Daoy (cell line): ENCODE measurements around the gene TAF15. TPM values are rescaled to one million over a fixed set of nuclear protein-coding genes. Genes with fewer than 3 reads are reported as not detected.
A peak's percentile ranks its signal among the peaks of the same experiment; 100 is the strongest.

Source experiments
- DNase-seq: peaks from one replicate; pipeline ENCODE4 v3.0.0-alpha.2; 2015; ENCODE audit warnings: low read depth
- total RNA-seq: library from RNA; depleted of rRNA; stranded (reverse); fragments of >200 nt; shearing (Covaris generic); gene quantifications from 2 replicates; pipeline ENCODE4 v1.2.3, GENCODE V29; 2014; rRNA removed

TAF15 gene
- total RNA-seq = 12.1 and 15.9 TPM in 2 replicates

DNA sequence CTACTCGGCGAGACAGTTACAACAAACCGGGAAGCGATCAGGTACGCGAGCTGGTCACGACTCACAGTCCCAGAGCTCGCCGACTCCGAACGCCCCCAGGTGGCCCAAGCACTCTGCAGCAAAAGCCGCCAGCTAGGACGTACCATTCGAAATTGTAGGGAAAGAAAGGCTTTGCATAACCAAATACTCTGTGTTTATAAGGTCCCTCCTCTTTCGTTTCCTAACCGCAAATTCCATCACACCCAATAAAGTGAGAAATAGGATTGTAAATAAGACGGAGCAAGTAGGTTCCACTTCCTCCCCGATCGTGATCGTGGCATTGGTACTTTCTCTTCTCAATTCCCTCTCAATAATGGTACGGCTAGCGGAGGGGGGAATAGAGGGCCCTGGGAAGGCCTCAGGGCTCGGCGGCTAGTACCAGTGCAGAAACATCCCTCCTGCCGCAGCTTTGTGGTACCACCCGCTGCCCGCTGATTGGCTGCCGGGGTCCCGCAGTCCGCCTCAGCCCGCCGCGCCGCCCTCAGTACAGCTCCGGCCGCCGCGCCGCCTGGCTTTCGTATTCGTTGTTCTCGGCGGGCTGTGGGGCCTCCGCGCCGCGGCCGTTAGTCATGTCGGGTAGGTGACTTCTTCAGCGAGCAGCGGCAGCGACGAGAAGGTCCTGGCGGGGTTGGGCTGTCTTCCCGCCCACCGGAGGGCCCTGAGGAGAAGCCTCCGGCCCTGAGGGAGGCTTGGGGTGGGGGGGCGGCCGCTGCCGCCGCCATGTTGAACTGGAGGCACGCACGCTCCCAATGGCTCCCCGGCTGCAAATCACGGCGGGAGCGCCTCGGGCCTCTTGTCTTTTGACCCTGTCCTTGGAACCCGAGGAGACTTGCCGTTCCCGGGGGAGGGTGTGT lies at the start of gene TAF15:
TAF15 (plus strand) TSS at position 523 of the 893 bp plus-strand sequence; CDS start at position 609, 86 bp downstream.
- peak; percentile 96 for DNase-seq

DNA sequence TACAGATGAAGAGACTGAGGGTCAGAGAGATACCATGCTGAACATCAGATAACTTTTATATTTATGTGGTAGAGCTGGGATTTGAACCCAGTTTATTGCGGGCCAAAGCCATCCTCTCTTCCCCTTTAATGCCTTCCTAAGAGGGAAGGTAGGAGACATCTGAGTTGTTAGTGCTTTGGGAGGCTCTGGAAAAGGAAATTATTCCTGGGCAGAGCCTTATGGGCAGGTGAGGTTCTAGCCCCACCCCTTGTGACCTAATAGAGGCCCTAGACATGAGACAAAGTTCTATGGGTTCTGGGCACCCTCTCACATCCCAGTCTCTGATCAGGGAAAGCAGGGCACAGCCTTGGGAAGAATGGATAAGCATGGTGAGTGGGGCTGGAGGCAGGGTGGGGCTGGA lies 48.7 kb upstream of the TAF15 start, which contains the start of gene C17orf50:
C17orf50 (plus strand) TSS at position 301 of the 400 bp plus-strand sequence; CDS start at position 356, 55 bp downstream.
- no peak for DNase-seq

DNA sequence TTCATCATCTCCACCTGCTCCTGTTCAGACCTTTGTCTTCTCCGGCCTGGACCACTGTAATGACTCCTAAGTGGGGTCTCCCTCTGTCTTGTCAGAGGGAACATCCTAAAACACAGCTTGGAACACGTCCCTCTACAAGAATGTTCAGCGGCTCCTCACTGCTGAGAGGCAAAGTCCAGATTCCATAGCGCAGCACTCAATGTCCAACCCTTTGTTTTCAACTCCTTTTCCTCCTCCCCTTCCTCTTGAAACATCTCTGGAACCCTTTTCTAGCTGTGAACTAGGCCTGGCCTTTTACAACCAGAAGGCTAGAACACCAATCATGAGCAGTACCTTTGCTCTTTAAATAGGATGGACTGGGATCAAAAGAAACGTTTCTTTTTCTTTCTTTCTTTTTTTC lies 47.7 kb upstream of the TAF15 start:
- DNase-seq = no peak

DNA sequence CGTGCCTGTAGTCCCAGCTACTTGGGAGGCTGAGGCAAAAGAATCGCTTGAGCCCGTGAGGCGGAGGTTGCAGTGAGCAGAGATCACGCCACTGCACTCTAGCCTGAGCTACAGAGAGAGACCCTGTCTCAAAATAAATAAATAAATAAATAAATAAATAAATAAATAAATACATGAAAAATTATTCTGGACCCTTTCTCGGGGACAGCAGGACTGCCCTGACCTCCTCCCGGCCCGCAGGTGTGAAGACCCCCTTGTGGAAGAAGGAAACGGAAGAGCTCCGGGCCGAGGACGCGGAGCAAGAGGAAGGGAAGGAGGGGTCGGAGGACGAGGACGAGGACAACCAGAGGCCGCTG lies 45.5 kb upstream of the TAF15 start:
- DNase-seq = no peak

DNA sequence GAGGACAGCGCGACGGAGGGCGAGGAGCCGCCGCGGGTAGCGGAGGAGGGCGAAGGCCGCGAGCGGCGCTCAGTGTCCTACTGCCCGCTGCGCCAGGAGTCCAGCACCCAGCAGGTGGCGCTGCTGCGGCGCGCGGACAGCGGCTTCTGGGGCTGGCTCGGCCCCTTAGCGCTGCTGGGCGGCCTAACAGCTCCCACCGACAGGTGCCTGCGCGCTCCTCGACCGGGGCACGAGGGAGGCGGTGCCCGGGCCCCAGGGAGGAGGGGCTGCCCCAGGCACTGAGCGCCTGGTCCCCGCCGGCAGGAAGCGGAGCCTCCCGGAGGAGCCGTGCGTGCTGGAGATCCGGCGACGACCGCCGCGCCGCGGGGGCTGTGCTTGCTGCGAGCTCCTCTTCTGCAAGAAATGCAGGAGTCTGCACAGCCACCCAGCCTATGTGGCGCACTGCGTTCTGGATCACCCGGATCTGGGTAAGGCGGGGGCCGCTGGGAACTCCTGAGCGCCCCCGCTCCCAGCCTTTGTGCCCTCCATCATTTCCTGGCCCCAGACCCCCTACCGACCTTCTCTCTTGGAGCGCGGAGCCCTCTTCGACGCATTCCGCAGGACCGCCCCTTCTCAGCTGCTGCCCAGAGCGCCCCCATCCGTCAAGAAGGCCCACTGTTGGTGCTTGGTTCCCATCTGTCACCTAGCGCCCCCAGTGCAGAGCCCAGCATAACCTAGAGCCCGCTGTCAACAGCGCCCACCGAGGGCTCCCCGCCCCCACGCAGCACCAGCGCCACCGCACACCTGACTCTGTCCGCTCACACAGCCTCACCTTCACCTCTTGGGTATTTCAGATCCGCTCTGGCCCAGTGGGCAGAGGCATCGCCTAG lies 44.9 kb upstream of the TAF15 start:
- DNase-seq = peak; percentile 92

DNA sequence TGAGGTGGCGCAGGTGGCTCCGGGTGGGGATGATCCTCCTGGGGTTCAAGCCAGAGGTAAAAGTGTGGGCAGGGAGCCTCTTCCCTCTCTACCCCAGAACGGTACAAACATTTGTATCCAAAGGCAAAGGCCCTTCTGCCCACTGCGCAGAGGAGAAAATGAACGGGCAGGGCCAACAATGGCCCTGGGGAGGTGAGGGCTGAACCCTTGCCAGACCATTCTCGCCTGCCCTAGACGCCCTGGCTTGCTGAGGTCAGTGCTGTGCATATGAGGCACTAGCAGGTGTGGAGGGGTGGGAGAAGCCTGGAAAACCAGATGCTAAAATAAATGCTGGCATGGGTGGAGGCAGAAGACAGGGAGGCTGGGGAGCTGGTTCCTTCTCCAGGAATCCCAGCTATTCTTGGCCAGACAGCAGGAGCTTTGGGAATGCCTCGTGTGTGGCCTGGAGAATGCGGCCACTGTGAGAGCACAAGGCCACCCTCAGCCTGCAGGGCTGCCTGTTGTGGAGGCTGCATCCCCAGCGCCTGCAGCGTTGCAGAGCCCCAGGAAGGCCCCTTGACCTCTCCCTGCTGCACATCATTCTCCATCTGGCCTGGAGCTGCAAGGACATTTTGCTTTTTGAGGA lies 44.1 kb upstream of the TAF15 start:
- DNase-seq = no peak

DNA sequence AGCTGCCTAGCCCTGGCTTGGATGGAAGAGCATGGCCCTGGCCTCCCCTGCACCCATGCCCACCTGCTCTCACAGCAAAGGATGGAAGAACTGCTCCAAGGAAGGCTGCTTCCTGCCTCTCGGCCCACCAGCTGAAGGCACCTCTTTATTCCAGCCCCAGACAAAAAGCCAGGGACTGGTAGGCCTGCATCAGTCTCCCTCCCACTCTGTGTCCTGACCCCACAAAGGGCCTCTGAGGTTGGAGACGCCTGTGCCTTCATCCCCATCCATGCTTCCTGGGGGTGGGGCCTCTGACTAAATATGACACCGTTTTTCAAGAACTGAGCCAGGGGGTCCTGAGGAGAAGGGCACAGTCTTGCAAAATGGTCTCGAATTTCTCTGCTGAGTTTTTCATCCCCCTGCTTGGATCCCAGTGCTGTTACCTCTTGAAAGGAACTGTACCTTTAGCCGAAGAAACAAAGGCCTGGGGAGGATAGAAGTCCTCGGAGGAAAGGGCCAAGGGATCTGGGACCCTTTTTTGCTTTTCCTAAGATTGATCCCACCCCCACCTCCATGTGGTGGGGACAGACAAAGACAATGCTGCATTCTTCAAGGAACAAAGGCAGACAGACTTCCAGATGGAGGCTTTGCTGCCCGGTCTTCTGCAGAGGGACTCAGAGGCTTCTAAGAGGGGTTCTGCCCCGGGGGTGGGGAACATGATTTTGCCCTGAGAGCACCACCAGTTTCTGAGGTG lies 43.4 kb upstream of the TAF15 start:
- DNase-seq = no peak

DNA sequence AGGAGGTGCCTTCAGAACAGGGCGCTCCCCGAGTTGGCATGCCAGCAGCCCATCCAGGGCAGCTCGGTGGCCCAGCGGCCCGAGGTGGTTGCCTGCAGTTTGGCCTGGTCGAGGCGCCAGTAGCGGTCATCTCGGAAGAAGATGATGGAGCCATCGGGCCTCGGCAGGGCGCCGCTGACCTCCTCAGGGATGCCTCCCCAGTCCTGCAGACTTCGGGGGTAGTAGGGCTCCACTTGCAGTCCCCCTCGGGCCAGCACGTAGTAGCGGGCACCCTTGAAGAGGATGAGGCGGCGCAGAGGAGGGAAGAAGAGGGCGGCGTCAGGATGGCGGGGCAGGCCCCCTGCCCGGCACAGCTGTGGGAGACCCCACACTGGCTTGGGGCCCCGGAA lies 42.8 kb upstream of the TAF15 start:
- DNase-seq = no peak

DNA sequence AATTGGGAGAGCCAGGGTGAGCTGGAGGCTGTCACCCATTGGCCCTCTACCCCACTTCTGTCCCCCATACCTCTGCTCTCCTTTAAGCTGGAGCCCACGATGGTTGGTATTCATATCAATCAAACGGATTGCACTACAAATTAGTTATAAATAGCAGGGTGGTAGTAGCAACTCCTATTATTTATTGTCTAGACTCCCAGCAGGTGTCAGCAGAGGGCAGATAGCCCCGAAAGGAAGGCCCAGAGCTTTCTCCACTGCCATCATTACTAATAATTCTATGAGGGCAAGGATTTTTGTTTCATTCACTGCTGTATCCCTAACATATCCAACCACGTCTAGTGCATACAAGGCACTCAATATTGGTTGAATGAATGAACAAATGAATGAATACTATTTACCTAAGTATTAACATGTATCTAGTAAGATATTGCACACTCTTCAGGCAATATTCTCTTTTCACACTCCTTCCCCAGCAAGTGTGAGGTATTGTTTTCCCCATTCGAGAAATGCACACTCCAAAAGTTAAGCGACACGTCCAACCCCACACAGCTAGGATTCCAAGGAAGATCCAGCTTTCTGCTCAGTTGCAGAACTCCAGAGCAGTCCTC lies 42.3 kb upstream of the TAF15 start:
- no peak for DNase-seq

DNA sequence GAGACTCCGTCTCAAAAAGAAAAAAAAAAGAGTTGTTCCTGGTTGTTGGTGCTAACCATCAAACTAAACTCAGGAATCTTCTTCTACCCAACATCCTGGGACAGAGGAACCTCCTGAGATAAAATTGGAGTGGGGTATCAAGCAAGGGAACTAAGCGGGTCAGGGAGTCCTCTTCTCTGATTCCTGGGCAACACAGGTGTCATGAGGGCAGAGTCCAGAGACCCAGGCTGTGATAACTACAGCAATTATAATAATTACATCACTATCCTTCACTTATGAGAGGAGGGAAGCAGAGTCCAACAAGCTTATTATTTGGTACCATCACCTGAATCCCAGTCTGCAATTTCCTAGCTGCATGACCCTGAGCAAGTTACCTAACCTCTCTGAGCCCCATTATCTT lies 40.5 kb upstream of the TAF15 start:
- no peak for DNase-seq

DNA sequence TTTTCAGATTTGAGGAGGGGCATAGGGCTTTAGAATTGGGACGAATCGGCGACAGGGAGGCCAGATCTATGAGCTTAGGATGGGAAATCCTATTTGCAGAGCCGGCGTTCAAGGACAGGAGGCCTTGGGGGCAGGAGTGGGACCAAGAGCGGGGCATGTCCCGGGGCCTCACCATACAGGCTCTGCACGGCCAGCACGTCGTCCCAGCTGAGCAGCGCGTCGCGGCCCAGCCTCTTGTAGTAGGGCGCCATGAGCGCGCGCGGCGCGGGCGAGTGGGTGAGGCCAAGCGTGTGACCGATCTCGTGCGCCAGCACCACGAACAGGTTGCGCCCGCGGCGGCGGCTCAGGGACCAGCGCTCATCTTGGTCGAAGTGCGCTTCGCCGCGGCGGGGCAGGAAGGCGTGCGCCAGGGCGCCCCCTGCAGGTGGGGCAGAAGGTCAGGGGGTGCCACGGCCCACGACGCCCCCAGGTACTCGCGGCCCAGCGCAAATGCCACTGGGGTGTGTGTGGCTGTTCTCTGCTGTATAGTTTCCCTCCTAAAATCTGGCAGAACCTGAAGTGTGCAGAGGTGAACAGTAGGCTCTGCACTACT lies 39.3 kb upstream of the TAF15 start:
- no peak for DNase-seq

DNA sequence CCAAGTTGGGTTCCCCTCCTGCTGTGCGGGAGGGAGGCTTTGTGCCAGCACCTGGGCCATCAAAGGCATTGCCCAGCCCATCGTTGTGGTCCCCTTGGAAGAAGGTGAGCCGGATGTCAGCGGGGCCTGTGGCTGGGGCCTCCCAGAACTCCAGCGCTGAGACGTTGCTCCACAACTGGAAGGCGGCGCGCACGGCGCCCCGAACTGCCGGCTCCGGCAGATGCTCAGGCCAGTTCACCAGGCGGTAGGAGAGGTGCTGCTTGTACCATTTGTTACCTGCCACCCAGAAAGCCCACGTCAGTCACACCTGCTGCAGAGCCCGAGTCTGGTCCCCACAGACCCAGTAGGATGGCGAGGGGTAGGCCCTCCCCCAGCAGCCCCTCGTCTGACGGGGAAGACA lies 36.2 kb upstream of the TAF15 start:
- no peak for DNase-seq

DNA sequence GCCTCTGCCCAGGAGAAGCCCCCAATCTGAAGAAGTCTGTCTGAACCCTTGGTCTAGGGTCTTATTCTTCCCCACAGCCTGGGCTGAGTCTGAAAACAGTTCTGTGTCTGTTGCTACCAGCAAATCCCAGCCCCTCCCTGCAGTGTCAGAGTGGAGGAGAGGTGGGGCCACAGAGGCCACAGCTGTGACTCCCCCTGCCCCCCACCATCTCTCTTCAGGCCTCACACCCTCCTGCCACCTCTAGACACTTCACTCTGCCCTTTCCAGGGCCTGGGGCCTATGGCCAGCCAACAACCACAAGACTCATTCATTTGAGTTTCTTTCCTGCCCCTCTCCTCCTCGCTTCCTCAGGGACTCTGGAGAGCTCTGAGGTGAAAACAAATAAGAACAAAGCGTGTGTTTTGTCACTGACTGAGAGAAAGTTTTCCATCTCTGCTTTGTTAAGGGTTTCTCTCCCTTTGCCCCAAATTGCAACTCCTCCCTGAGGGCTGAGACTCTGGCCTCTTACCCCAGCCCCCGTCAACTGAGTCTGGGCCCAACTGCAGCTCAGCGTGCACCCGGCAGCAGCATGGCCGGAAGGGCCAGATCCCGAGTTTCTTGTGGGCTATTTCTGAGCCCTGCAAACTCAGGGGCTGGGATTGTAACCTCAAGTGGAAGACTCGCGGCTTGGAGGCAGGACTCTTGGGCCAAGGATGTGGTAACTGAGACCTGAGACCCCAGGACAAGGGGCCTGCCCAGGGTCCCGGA lies 35.4 kb upstream of the TAF15 start:
- DNase-seq = no peak

DNA sequence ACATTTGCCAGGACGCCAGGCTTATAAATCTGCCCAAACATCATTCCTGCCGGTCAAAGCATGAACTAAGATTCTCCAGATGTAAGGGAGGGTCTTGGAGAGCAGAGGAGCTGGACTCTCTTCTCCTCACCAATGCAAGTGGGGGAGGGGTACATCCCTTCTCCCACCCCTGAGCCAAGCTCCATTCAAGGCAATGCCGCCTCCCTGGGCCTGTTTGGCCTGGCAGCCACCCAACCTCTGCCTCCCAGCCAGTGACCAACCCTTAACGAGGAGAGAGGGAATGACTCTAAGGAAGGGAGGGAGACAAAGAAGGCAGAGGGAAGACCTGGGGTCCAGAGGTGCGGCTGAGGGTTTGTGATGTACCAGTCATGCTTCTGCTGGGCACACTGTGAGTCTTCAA lies 34.8 kb upstream of the TAF15 start:
- peak; percentile 70 for DNase-seq

DNA sequence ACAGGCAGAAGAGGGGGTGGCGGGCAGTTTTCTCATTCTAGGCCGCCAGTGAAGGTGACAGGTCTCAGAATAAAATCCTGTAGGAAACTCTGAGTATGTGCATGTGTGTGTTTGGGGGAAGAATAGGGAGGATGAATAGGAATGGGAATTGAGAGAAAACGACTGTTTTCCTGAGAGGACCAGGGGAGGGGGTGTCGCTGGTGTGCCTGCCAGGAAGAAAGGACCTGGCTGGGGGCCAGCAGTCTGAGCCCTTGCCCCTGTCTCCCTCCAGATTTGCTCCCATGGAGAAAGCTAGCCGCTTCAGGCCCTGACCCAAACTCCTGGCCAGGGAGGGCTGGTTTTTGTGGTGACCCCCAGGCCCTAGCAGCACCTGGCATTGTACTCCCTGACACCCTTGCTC lies 34.2 kb upstream of the TAF15 start:
- DNase-seq = no peak

DNA sequence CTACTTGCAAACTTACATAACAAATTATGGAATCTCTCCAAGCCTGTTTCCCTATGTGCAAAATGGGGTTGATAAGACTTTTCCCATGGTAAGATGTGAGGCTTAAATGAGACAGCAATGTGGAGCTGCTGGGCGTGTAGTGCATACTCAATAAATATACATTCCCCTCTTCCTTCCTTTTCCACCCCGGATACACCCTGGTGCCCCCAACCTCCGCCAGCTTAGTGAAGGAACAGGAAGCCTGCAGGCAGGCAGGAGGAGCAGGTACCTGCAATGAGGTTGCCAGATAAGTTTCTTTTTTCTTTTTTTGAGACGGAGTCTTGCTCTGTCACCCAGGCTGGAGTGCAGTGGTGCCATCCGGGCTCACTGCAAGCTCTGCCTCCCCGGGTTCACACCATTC lies 33.7 kb upstream of the TAF15 start:
- no peak for DNase-seq

DNA sequence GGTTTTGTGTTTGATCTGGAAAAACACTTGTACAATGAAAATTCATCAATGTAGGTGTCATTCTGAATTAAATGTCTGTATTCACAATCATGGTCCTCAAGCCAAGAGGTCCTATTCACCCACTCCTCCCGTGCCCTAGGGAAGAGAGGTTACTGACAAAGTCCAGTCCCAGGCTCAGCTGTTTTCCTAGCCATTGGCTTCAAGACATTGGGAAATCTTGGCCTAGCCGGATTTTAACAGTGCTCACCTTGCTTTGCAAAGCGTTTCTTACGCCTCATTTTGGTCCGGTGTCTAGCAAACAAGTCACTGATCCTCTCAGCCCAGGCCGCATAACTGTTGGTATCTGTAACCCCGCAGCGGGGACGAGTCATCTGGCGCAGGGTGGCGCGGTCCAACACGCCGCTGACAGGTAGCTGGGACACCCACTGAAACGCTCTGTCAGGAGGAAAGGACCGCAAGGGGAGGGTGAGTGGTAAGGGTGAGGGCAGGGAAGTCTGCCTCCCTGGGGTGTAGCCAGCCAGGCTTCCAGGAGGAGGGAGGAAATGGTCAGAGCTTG lies 30.6 kb upstream of the TAF15 start:
- no peak for DNase-seq

DNA sequence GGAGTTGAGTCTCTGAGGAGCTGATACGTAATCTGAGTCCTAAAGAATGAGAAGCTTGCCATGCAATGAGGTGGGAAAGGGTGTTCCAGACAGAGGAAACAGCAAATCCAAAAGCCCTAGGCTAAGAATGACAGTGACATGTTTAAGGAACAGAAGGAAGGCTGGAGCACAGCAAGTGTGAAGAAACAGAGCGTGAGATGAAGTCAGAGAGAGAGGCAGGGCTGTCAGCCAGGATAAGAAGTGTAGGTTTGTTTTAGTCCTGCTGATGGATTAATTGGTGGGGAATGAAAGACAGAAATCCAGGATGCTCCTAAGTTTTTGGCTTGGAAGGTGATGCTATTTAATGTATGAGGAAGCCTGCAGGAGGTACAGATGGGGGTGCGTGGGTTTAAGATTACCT lies 28.3 kb upstream of the TAF15 start:
- no peak for DNase-seq

DNA sequence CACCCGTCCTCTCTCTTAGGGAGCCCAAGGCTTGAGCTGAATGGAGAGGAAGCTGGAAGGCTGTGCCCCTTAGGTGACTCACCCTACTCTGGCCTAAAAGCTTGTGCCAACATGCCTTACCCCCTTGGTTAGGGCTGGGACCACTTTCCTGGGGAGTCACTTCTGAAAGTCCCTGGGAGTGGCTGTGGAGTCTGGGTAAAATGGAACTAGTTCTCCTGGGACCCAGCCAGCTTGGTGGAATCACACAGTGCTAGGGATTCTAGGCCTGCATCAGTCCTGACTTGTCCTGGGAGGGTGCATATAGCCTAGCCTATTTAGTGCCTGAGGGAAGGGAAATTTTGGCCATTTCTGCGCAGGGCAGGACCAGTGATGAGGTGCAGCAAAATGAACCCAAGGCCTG lies 24.4 kb upstream of the TAF15 start:
- no peak for DNase-seq

DNA sequence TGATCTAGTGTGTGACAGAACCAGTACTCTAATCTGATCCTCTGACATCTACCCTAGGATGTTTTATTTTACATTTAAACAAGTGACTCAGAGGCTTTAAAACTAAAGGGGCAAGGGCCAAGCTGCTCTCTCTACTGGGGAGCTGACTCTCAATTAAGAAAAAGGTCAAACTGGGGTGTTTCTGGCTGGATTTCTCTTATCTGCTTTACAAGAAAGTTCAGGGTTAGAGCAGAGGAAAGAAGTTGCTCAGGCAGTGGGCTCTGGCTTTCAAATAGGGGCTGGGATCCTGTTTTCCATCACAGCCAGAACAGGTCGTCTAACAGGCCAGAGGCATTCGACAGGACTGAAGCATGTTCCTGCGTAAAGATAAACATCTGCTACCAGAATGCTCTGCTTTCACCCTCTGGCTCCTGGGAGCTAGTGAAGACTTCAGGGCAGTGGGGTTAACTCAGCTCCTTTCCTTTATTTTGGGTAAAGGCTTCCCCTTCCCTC lies 22.3 kb upstream of the TAF15 start:
- no peak for DNase-seq
